IPS DF 4.7 (cell line): Measurements from ENCODE around the gene RHBDL1.

ENCODE experiments used
- DNase-seq: peaks from one replicate; pipeline ENCODE4 v3.0.0-alpha.2; 2013; ENCODE audit warnings: low spot score; ENCODE audit errors: extremely low read depth

Gene RHBDL1

GRCh38 chr16:674968-675883, at the start of gene RHBDL1:
TSS of gene RHBDL1 (plus strand) at chr16:675671. CDS start at chr16:675791, 120 bp downstream.
- no peak for DNase-seq

GRCh38 chr16:625977-626765, 49.3 kb upstream of the RHBDL1 start:
- DNase-seq = no peak

GRCh38 chr16:626787-627453, 48.6 kb upstream of the RHBDL1 start:
- DNase-seq = no peak

GRCh38 chr16:627454-628239, 47.8 kb upstream of the RHBDL1 start:
- no peak for DNase-seq

- DNase-seq = no peak
These were observed 47.0 kb upstream of the RHBDL1 start for GRCh38 chr16:628321-629061.

- DNase-seq = no peak
These were observed 46.2 kb upstream of the RHBDL1 start for GRCh38 chr16:629185-629832.

GRCh38 chr16:629833-630248, 45.6 kb upstream of the RHBDL1 start:
- no peak for DNase-seq

- DNase-seq = no peak
These were observed 45.1 kb upstream of the RHBDL1 start for GRCh38 chr16:630249-630814.

- DNase-seq = no peak
These were observed 44.6 kb upstream of the RHBDL1 start, which contains the start of gene WFIKKN1 for GRCh38 chr16:630815-631405. TSS of gene WFIKKN1 (plus strand) at chr16:630985. CDS start at chr16:631254, 269 bp downstream.

- DNase-seq = no peak
These were observed 43.6 kb upstream of the RHBDL1 start for GRCh38 chr16:631808-632358.

GRCh38 chr16:632486-633335, 42.8 kb upstream of the RHBDL1 start:
- DNase-seq = no peak

GRCh38 chr16:633336-634050, 42.0 kb upstream of the RHBDL1 start:
- no peak for DNase-seq

- no peak for DNase-seq
These were observed 41.3 kb upstream of the RHBDL1 start for GRCh38 chr16:634051-634670.

- no peak for DNase-seq
These were observed 40.5 kb upstream of the RHBDL1 start for GRCh38 chr16:634996-635395.

- DNase-seq = no peak
These were observed 39.8 kb upstream of the RHBDL1 start for GRCh38 chr16:635573-636205.
